Stimulated activated CD4-positive, alpha-beta T cell treated with anti-CD3 and anti-CD28 coated beads, Interleukin-1b, Interleukin-23, amount 100 ng/mL, for 24 hours (primary cell): ENCODE data around the gene EXOC2.

Experiments used
- DNase-seq, 4 experiments: peaks; one replicate each; pipeline ENCODE4 v3.0.0-alpha.2; 2020; ENCODE audit warnings: low read depth in 4 of 4, low spot score in 1 of 4

EXOC2 gene

DNA sequence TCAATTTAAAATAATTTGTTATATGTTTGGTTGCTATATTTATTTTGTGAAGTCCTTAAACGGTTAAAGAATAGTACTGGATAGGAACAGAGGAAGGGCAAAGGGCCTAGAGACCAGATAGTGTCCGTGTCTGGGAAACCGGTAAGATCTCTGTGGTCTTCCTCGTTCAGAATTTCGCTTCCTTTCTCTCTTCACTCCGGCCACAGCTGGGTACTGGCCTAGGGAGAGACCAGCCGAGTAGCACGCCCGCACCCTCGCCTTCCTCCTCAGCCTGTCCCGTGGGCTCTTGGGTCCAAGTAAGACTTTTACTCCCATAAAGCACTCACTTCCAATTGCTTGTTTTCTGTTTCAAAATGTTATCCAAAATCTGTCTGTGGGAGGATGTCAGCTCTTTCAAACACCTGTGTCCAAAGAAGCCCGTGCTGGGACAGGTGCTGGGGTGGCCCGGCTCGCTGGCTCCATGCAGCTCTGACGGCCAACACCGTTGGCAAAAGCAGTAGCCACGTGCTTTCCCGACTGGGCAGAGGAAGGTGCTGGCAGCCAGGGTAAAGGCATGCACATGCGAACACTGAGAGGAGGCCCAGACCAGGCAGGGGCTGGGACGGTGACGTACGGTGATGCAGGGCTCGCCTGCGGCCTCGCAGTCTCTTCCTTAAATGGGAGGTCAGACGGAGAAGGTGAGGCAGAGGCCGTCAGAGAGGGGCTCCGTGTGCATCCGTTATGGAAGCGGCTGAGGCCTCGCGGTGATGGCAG, 189.2 kb downstream of the EXOC2 start:
- DNase-seq: no peak

DNA sequence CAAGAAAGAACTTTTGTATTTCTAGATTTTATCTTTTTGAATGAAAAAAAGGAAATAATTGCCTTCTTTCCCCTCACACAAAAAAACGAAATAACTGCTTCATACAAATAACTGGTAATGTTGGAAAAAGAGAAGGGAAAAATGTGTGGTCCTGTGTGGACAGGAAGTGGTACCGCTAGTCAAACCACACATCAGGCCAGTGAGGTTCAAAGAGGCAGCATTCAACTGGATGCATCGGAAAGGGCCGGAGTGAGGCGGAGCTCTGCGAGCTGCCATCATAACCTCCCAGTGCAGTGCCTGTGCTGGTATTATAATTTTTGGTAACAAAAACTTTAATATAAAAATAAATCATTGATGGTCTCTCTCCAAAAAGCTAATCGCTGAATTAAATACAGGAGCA, 190.2 kb downstream of the EXOC2 start:
- no peak for DNase-seq

- peak in 3 of 4 experiments; percentile 53 to 64 (median 55) for DNase-seq
Observed at GRCh38 chr6:501891-502601, 190.9 kb downstream of the EXOC2 start.

- no peak for DNase-seq
Observed at GRCh38 chr6:499617-500016, 193.3 kb downstream of the EXOC2 start.

GRCh38 chr6:498795-499231, 194.1 kb downstream of the EXOC2 start:
- DNase-seq: peak in 2 of 4 experiments; percentile 32 to 47

- no peak for DNase-seq
Observed at GRCh38 chr6:497258-497657, 195.7 kb downstream of the EXOC2 start.

- no peak for DNase-seq
Observed at GRCh38 chr6:496649-497048, 196.3 kb downstream of the EXOC2 start.

- DNase-seq: no peak
Observed at GRCh38 chr6:494394-494793, 198.5 kb downstream of the EXOC2 start.

DNA sequence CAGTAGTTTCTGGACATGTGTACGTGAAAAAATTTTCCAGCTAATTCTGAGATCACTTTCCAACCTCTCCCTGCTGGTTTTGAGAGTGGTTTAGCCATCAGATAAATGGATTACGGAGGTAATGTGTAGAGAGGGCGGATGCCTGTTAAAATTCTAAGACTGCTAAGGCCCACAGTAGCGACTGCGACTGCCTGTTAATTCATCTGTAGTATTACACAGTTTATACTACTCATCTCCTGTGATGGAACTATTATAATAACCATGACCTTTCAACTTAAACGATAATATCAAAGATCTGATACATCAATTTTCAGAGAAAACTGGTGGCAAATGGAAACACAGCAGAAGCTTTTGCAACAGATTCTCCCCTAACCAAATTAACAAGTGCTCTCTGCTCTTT, 199.1 kb downstream of the EXOC2 start:
- DNase-seq: no peak

- DNase-seq: no peak
Observed at GRCh38 chr6:492816-493414, 200.0 kb downstream of the EXOC2 start.

GRCh38 chr6:492178-492577, 200.8 kb downstream of the EXOC2 start:
- no peak for DNase-seq

DNA sequence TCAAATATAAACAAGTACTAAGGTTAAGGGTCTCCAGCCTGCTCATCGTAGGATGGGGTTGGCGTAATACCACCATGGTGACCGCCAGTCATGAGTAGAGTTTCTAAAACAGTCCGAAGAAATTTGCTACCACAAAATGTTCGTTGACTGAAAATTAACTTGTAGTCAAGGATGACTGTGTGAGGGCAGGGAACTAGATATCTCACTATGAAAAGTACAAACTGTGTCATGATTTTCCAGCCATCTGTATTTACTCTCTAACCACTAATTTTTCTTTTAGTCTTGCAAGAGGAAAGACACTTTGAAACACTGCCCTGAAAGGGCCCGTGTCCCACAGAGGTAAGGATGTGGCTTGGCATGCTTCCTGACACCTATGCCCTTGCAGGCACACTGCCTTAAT, 201.7 kb downstream of the EXOC2 start:
- DNase-seq: peak in 1 of 4 experiments; percentile 47

- DNase-seq: no peak
Observed at GRCh38 chr6:490251-491037, 202.5 kb downstream of the EXOC2 start.

GRCh38 chr6:489762-490161, 203.2 kb downstream of the EXOC2 start:
- no peak for DNase-seq

GRCh38 chr6:489001-489400, 203.9 kb downstream of the EXOC2 start:
- DNase-seq: no peak

GRCh38 chr6:487956-488355, 205.0 kb downstream of the EXOC2 start:
- no peak for DNase-seq

- no peak for DNase-seq
Observed at GRCh38 chr6:485655-486170, 207.2 kb downstream of the EXOC2 start.

GRCh38 chr6:484746-485145, 208.2 kb downstream of the EXOC2 start:
- no peak for DNase-seq

DNA sequence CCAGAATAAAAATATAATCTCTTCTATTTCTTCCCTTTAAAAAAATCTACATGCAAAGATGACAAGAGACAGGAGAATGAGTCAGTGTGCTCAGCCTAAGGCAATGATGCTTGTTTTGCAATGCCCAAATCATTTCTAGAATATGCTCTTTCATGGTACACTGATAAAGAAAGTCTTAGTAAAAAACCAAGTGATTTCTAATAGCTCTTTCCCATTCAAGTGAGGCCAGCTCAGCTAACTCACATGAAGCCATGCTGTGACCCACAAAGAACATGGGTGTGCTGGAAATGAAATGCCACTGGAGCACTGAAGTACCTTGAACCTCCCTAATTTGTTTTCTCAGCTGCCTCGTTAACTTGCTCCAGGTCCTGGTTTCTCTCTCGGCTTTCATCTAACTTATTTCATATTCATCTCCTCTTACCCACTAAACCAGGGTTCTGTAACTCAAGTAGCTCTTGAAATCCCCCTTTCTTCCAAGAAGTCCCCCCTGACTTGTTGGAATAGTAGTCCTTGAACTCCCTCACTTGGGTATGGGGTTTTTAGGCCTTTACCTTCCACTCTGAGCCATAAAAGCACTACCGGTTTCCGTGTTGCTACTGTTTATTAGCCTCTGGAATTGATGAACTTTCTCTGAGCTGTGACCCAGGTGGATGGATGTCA, 208.7 kb downstream of the EXOC2 start:
- DNase-seq: peak in 2 of 4 experiments; percentile 35 to 41

GRCh38 chr6:475314-475713, 217.6 kb downstream of the EXOC2 start:
- DNase-seq: no peak
